Erythroblast (primary cell): ENCODE measurements around the gene RASA3.

Source experiments
- GATA1 ChIP-seq: IDR thresholded peaks from 2 replicates; pipeline ENCODE4 v1.6.1; 2011; ENCODE audit warnings: low read depth, mild to moderate bottlenecking, control low read depth, low read length, moderate library complexity
- POLR2A ChIP-seq: IDR thresholded peaks from 2 replicates; pipeline ENCODE4 v1.6.1; 2011; ENCODE audit warnings: mild to moderate bottlenecking, low read length

DNA sequence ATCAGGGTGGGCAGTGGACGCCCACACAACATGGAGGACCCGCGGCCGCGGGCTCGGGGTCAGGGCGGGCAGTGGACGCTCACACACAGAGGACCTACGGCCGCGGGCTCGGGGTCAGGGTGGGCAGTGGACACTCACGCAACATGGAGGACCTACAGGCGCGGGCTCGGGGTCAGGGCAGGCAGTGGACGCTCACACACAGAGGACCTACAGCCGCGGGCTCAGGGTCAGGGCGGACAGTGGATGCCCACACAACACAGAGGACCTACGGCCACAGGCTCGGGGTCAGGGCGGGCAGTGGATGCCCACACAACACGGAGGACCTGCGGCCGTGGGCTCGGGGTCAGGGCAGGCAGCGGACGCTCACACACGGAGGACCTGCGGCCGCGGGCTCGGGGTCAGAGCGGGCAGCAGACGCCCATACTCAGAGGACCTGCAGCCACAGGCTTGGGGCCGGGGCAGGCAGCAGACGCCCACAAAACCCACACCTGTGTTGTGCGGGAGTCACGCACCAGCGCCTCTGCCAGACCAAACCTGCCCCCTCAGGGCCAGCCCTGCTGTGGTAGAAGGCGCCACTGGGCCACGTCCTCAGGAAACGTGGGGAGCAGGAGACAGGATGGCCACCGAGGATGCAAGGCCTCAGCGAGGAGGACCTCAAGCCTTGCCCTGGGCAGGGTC lies 131.0 kb downstream of the RASA3 start:
- TF ChIP-seq POLR2A (no peak), GATA1 (no peak)
